ENCODE measurements around the gene POP4. TPM values are rescaled to one million over a fixed set of nuclear protein-coding genes. Genes with fewer than 3 reads are reported as not detected.

Gene POP4
- total and polyA plus RNA-seq, 2 donors, result 76.3 to 85.0 TPM

DNA sequence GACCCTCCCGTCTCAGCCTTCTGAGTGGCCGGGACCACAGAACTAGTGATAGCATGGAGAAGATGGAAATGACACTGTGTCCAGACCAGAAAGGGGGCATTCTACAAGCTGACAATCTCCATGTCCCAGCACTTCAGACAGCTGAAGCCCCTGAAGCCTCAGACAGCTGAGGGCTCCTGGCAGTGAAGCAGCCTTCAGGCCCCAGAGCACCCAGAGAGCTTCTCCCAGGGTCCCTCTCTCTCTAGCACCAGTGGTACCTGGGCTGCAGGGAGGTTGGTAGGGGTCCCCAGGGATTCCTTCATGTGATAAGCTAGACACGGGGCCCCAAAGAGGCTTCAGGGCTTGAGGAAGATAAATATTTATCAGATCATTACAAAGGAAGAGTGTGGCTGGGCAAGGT lies 7.6 kb upstream of the POP4 start:
- H3K9me3 ChIP-seq (ENCODE audit: control insufficient read depth in 2 of 2, insufficient read depth in 1 of 2, low read length in 1 of 2), result no peaks in the 10 kb centered on the region
- no peak overlapping the region for H3K4me3 ChIP-seq (ENCODE audit: low read length in 2 of 2)
- DNase-seq (ENCODE audit: low read depth in 6 of 9, low spot score in 9 of 9), result no peak
- no peaks in the 10 kb centered on the region for H3K4me1 ChIP-seq (ENCODE audit: control insufficient read depth in 2 of 2, insufficient read depth in 2 of 2, low read length in 2 of 2)
- WGBS, result 83% methylated on average over 3 of the region's 3 CpGs
- H3K27me3 ChIP-seq (ENCODE audit: control insufficient read depth in 2 of 2, insufficient read depth in 1 of 2, low read length in 1 of 2), result peaks cover 3 to 32% of the 10 kb centered on the region in 2 donors
- no peaks in the 10 kb centered on the region for H3K36me3 ChIP-seq (ENCODE audit: control insufficient read depth in 2 of 2, insufficient read depth in 2 of 2, low read length in 1 of 2)
- H3K27ac ChIP-seq (ENCODE audit: low read depth in 1 of 2, low read length in 1 of 2), result no peak overlapping the region

DNA sequence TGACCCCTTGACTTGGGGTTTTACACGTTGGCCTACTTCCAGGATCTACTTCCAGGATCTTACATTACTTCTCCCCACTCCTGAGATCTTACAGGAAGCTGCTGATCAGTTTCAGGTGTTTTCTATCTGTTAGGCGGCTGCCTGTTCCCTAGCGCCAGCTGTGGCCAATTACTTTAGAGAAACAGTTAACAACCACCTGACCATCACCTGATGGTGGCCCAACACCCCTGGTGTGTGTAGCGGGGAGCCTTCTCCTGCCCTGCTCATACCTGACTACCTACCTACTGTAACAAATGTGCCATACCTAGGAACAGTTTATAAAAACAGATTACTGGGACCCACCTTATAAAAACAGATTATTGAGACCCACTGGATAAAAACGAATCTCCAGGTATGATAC lies 2.8 kb upstream of the POP4 start:
- peaks cover 0 to 3% of the 10 kb centered on the region in 2 donors for H3K27me3 ChIP-seq (ENCODE audit: control insufficient read depth in 2 of 2, insufficient read depth in 1 of 2, low read length in 1 of 2)
- H3K27ac ChIP-seq (ENCODE audit: low read depth in 1 of 2, low read length in 1 of 2), result no peak overlapping the region
- DNase-seq (ENCODE audit: low read depth in 6 of 9, low spot score in 9 of 9), result no peak
- 92% methylated on average over 5 of the region's 5 CpGs for WGBS
- H3K4me3 ChIP-seq (ENCODE audit: low read length in 2 of 2), result no peak overlapping the region
- no peaks in the 10 kb centered on the region for H3K9me3 ChIP-seq (ENCODE audit: control insufficient read depth in 2 of 2, insufficient read depth in 1 of 2, low read length in 1 of 2)
- H3K4me1 ChIP-seq (ENCODE audit: control insufficient read depth in 2 of 2, insufficient read depth in 2 of 2, low read length in 2 of 2), result peaks cover 11 to 13% of the 10 kb centered on the region in 2 donors
- no peaks in the 10 kb centered on the region for H3K36me3 ChIP-seq (ENCODE audit: control insufficient read depth in 2 of 2, insufficient read depth in 2 of 2, low read length in 1 of 2)

DNA sequence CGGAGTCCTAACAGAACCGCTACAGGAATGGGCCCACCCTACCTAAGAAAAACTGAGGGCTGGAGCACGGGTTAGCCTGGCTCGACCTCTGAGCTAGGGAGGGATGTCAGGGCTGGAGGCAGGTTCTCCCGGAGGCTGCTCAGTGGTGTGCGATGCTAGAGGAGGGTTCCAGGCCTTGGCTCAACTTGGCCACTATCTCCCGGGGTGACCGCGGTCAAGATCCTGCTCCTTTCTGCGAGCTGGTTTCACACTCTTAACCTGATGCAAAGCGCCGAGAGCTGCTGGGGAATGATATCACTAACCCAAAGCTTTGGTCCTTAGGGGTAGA lies 301 bp downstream of the POP4 start:
- 3% methylated on average over 12 of the region's 12 CpGs for WGBS
- peak overlapping the region; percentile 82 for H3K4me3 ChIP-seq (ENCODE audit: low read length in 2 of 2)
- no peak for DNase-seq (ENCODE audit: low read depth in 6 of 9, low spot score in 9 of 9)
- no peaks in the 10 kb centered on the region for H3K27me3 ChIP-seq (ENCODE audit: control insufficient read depth in 2 of 2, insufficient read depth in 1 of 2, low read length in 1 of 2)
- H3K4me1 ChIP-seq (ENCODE audit: control insufficient read depth in 2 of 2, insufficient read depth in 2 of 2, low read length in 2 of 2), result peaks cover 11 to 17% of the 10 kb centered on the region in 2 donors
- peaks cover 8 to 25% of the 10 kb centered on the region in 2 donors for H3K36me3 ChIP-seq (ENCODE audit: control insufficient read depth in 2 of 2, insufficient read depth in 2 of 2, low read length in 1 of 2)
- H3K9me3 ChIP-seq (ENCODE audit: control insufficient read depth in 2 of 2, insufficient read depth in 1 of 2, low read length in 1 of 2), result no peaks in the 10 kb centered on the region
- peak overlapping the region; percentile 83 to 99 for H3K27ac ChIP-seq (ENCODE audit: low read depth in 1 of 2, low read length in 1 of 2)

DNA sequence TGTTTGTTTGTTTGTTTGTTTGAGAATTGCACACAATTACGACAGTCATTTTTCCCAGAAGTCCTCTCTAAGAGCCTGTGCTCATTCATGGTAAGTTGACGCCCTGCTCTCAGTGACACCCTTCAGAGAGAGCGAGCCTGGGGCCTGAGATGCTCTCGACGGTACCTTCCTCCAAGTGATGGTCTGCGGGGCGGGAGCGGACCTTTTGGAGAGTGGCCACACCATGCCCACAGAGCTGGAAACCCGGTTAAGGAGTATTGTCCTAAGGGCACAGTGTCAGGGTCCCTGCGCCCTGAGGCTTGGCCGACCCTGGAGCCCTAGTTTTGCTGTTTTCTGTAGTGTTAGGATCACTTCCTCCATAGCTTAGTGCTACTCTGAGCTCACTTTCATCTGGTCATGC lies 3.6 kb downstream of the POP4 start:
- H3K9me3 ChIP-seq (ENCODE audit: control insufficient read depth in 2 of 2, insufficient read depth in 1 of 2, low read length in 1 of 2), result peaks cover 0 to 1% of the 10 kb centered on the region in 2 donors
- no peak overlapping the region for H3K27ac ChIP-seq (ENCODE audit: low read depth in 1 of 2, low read length in 1 of 2)
- no peak for DNase-seq (ENCODE audit: low read depth in 6 of 9, low spot score in 9 of 9)
- H3K27me3 ChIP-seq (ENCODE audit: control insufficient read depth in 2 of 2, insufficient read depth in 1 of 2, low read length in 1 of 2), result no peaks in the 10 kb centered on the region
- H3K36me3 ChIP-seq (ENCODE audit: control insufficient read depth in 2 of 2, insufficient read depth in 2 of 2, low read length in 1 of 2), result peaks cover 39 to 53% of the 10 kb centered on the region in 2 donors
- H3K4me3 ChIP-seq (ENCODE audit: low read length in 2 of 2), result no peak overlapping the region
- peaks cover 11 to 17% of the 10 kb centered on the region in 2 donors for H3K4me1 ChIP-seq (ENCODE audit: control insufficient read depth in 2 of 2, insufficient read depth in 2 of 2, low read length in 2 of 2)
- 97% methylated on average over 11 of the region's 11 CpGs for WGBS

DNA sequence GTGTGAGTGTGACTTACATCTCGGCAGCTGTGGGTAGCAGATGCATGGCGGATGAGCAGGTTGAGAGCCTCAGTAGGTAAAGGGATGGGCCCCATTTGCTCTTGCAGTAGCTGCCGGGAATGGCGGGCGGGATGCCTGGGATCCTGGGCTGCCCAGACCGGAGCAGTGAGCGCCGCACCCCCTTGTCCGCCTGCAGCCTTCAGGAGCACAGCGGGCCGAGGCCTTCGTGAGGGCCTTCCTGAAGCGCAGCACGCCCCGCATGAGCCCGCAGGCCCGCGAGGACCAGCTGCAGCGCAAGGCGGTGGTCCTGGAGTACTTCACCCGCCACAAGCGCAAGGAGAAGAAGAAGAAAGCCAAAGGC lies 4.1 kb downstream of the POP4 start:
- Histone ChIP-seq H3K27me3 (ENCODE audit: control insufficient read depth in 2 of 2, insufficient read depth in 1 of 2, low read length in 1 of 2) (no peaks in the 10 kb centered on the region), H3K36me3 (ENCODE audit: control insufficient read depth in 2 of 2, insufficient read depth in 2 of 2, low read length in 1 of 2) (peaks cover 45 to 53% of the 10 kb centered on the region in 2 donors), H3K9me3 (ENCODE audit: control insufficient read depth in 2 of 2, insufficient read depth in 1 of 2, low read length in 1 of 2) (peaks cover 0 to 1% of the 10 kb centered on the region in 2 donors), H3K4me3 (ENCODE audit: low read length in 2 of 2) (no peak overlapping the region), H3K4me1 (ENCODE audit: control insufficient read depth in 2 of 2, insufficient read depth in 2 of 2, low read length in 2 of 2) (peaks cover 8 to 15% of the 10 kb centered on the region in 2 donors), H3K27ac (ENCODE audit: low read depth in 1 of 2, low read length in 1 of 2) (no peak overlapping the region)
- WGBS, result 91% methylated on average over 22 of the region's 22 CpGs
- no peak for DNase-seq (ENCODE audit: low read depth in 6 of 9, low spot score in 9 of 9)

DNA sequence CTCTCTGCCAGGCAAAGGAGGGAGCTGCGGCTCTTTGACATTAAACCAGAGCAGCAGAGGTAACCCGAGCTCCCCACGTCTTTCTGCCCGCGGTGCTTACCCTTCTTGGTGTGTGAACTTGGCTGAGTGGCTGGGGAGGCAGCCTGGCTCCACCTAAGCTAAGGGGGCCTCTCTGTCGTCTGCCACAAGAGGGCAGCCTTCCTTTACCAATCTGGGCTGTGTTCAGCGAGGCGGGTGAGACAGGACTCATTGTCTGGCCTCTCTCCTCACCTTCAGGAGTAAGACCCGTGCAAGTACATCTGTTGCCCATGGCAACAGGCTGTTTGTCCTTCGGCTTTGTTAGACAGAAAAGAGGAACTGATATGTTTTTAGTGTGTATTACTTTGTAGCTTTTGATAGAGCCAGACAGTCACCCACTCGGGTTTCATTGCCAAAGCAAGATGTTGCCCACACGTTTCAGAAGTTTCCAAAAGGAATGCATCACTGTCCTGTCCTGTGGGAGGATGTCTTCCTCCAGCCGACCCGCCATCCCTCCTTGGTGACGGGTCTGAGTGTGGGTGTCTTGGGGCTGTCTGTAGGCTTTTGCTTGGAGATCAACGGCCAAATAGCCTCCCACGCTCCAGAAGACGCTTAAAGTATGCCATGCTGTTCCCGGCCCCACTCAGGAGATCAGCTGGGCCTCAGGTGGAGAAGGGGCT lies 4.6 kb downstream of the POP4 start:
- Histone ChIP-seq H3K9me3 (ENCODE audit: control insufficient read depth in 2 of 2, insufficient read depth in 1 of 2, low read length in 1 of 2) (peaks cover 0 to 1% of the 10 kb centered on the region in 2 donors), H3K4me1 (ENCODE audit: control insufficient read depth in 2 of 2, insufficient read depth in 2 of 2, low read length in 2 of 2) (peaks cover 5 to 11% of the 10 kb centered on the region in 2 donors), H3K36me3 (ENCODE audit: control insufficient read depth in 2 of 2, insufficient read depth in 2 of 2, low read length in 1 of 2) (peaks cover 49 to 58% of the 10 kb centered on the region in 2 donors), H3K27ac (ENCODE audit: low read depth in 1 of 2, low read length in 1 of 2) (no peak overlapping the region), H3K4me3 (ENCODE audit: low read length in 2 of 2) (no peak overlapping the region), H3K27me3 (ENCODE audit: control insufficient read depth in 2 of 2, insufficient read depth in 1 of 2, low read length in 1 of 2) (no peaks in the 10 kb centered on the region)
- peak; percentile 34 to 89 (median 80) for DNase-seq (ENCODE audit: low read depth in 6 of 9, low spot score in 9 of 9)
- 52% methylated on average over 19 of the region's 19 CpGs for WGBS

GRCh38 chr19:29612121-29612520 lies 6.0 kb downstream of the POP4 start:
- Histone ChIP-seq H3K27me3 (ENCODE audit: control insufficient read depth in 2 of 2, insufficient read depth in 1 of 2, low read length in 1 of 2) (no peaks in the 10 kb centered on the region), H3K4me3 (ENCODE audit: low read length in 2 of 2) (no peak overlapping the region), H3K36me3 (ENCODE audit: control insufficient read depth in 2 of 2, insufficient read depth in 2 of 2, low read length in 1 of 2) (peaks cover 60 to 65% of the 10 kb centered on the region in 2 donors), H3K27ac (ENCODE audit: low read depth in 1 of 2, low read length in 1 of 2) (no peak overlapping the region), H3K9me3 (ENCODE audit: control insufficient read depth in 2 of 2, insufficient read depth in 1 of 2, low read length in 1 of 2) (peaks cover 0 to 1% of the 10 kb centered on the region in 2 donors), H3K4me1 (ENCODE audit: control insufficient read depth in 2 of 2, insufficient read depth in 2 of 2, low read length in 2 of 2) (peaks cover 0 to 5% of the 10 kb centered on the region in 2 donors)
- DNase-seq (ENCODE audit: low read depth in 6 of 9, low spot score in 9 of 9), result no peak
- 99% methylated on average over 9 of the region's 9 CpGs for WGBS

DNA sequence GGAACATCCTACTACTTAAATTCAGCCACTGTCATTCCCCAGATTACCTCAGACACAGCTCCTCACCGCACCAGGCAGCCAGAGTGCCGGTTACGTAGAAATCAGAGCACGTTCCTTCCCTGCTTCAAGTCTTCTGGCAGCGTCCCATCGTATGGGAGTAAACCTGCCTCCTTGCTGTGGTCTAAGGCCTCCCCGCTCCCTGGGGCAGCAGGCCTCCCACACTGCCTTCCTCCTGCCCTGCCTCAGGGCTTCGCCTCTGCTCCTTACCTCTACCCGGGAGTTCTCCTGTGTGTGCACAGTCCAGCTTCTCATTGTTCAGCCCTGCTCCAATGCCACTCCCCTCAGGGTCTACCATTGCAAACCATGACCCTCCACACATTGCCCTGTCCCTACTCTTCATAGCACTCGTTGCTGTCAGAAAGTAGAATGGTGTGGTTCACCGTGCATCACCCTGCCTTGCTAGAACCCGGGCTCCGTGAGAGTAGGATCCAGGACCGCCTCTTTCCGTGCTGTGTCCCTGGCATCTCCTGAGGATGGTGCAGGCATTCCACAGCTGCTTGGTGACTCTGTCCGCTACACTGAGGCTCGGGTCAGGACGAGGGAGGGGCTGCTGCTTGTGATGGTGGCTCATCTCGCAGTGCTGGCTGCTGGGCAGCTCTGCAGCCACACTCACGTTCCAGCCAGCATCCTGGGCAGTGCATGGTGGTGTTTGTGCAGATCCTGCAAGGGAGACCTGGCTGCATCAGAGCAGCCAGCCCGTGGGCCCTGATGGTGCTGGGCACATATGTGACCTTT lies 6.9 kb downstream of the POP4 start:
- Histone ChIP-seq H3K27me3 (ENCODE audit: control insufficient read depth in 2 of 2, insufficient read depth in 1 of 2, low read length in 1 of 2) (no peaks in the 10 kb centered on the region), H3K36me3 (ENCODE audit: control insufficient read depth in 2 of 2, insufficient read depth in 2 of 2, low read length in 1 of 2) (peaks cover 60 to 65% of the 10 kb centered on the region in 2 donors), H3K27ac (ENCODE audit: low read depth in 1 of 2, low read length in 1 of 2) (no peak overlapping the region), H3K4me3 (ENCODE audit: low read length in 2 of 2) (no peak overlapping the region), H3K4me1 (ENCODE audit: control insufficient read depth in 2 of 2, insufficient read depth in 2 of 2, low read length in 2 of 2) (peaks cover 0 to 5% of the 10 kb centered on the region in 2 donors), H3K9me3 (ENCODE audit: control insufficient read depth in 2 of 2, insufficient read depth in 1 of 2, low read length in 1 of 2) (peaks cover 0 to 1% of the 10 kb centered on the region in 2 donors)
- no peak for DNase-seq (ENCODE audit: low read depth in 6 of 9, low spot score in 9 of 9)
- 98% methylated on average over 21 of the region's 21 CpGs for WGBS

- WGBS, result 97% methylated on average over 7 of the region's 7 CpGs
- no peak for DNase-seq (ENCODE audit: low read depth in 6 of 9, low spot score in 9 of 9)
- H3K4me1 ChIP-seq (ENCODE audit: control insufficient read depth in 2 of 2, insufficient read depth in 2 of 2, low read length in 2 of 2), result peaks cover 0 to 5% of the 10 kb centered on the region in 2 donors
- no peak overlapping the region for H3K27ac ChIP-seq (ENCODE audit: low read depth in 1 of 2, low read length in 1 of 2)
- no peaks in the 10 kb centered on the region for H3K27me3 ChIP-seq (ENCODE audit: control insufficient read depth in 2 of 2, insufficient read depth in 1 of 2, low read length in 1 of 2)
- H3K36me3 ChIP-seq (ENCODE audit: control insufficient read depth in 2 of 2, insufficient read depth in 2 of 2, low read length in 1 of 2), result peaks cover 60% of the 10 kb centered on the region in 2 donors
- H3K9me3 ChIP-seq (ENCODE audit: control insufficient read depth in 2 of 2, insufficient read depth in 1 of 2, low read length in 1 of 2), result peaks cover 0 to 1% of the 10 kb centered on the region in 2 donors
- no peak overlapping the region for H3K4me3 ChIP-seq (ENCODE audit: low read length in 2 of 2)
Observed at GRCh38 chr19:29614046-29614445, 8.0 kb downstream of the POP4 start.

All from thymus (tissue), 11 donors.